NB4 (cell line): ENCODE data around the gene GNAO1.

Source experiments
- CTCF ChIP-seq: IDR thresholded peaks from one replicate; pipeline ENCODE4 v1.5.1; 2012; ENCODE audit warnings: low read depth, low read length
- MAX ChIP-seq: IDR thresholded peaks from 2 replicates; pipeline ENCODE4 v1.6.1; 2011; ENCODE audit warnings: low read depth, low read length
- MYC ChIP-seq: IDR thresholded peaks from 2 replicates; pipeline ENCODE4 v1.6.1; 2011; ENCODE audit warnings: low read depth, low read length
- POLR2A ChIP-seq: IDR thresholded peaks from 2 replicates; pipeline ENCODE4 v1.6.1; 2011; ENCODE audit warnings: mild to moderate bottlenecking; ENCODE audit not compliant: insufficient read length; ENCODE audit errors: extremely low read depth

GRCh38 chr16:56384074-56384721 is 192.9 kb downstream of the GNAO1 start:
- TF ChIP-seq POLR2A (no peak), CTCF (no peak), MYC (no peak), MAX (no peak)
